HG03135 (cell line): ENCODE measurements around the gene TIGD6.

ENCODE experiments used
- ATAC-seq: cut with Tn5 transposase; IDR thresholded peaks from one replicate; pipeline ENCODE4 v1.9.1; 2021; ENCODE audit warnings: mild to moderate bottlenecking, moderate library complexity; ENCODE audit not compliant: unreplicated experiment

TIGD6 gene

GRCh38 chr5:149981206-149981605 is 19.2 kb downstream of the TIGD6 start:
- ATAC-seq: no peak

GRCh38 chr5:149979896-149980295 is 20.6 kb downstream of the TIGD6 start:
- ATAC-seq: no peak

- no peak for ATAC-seq
Measured at GRCh38 chr5:149975409-149975808, 25.0 kb downstream of the TIGD6 start.

GRCh38 chr5:149969181-149969930 is 31.1 kb downstream of the TIGD6 start:
- ATAC-seq: no peak

- ATAC-seq: no peak
Measured at GRCh38 chr5:149966946-149967345, 33.5 kb downstream of the TIGD6 start.

- ATAC-seq: no peak
Measured at GRCh38 chr5:149963729-149964128, 36.7 kb downstream of the TIGD6 start.

GRCh38 chr5:149962601-149963300 is 37.7 kb downstream of the TIGD6 start:
- no peak for ATAC-seq

- ATAC-seq: no peak
Measured at GRCh38 chr5:149961957-149962409, 38.5 kb downstream of the TIGD6 start.

GRCh38 chr5:149961186-149961685 is 39.2 kb downstream of the TIGD6 start:
- ATAC-seq: no peak

GRCh38 chr5:149960272-149961185 is 39.9 kb downstream of the TIGD6 start, which contains the start of gene SLC26A2:
SLC26A2 (plus strand) TSS chr5:149960758; CDS start chr5:149977653, 16,895 bp downstream.
- peak; percentile 100 for ATAC-seq

GRCh38 chr5:149959406-149960236 is 40.8 kb downstream of the TIGD6 start:
- no peak for ATAC-seq

- no peak for ATAC-seq
Measured at GRCh38 chr5:149957855-149958254, 42.6 kb downstream of the TIGD6 start.

- ATAC-seq: no peak
Measured at GRCh38 chr5:149956685-149957084, 43.8 kb downstream of the TIGD6 start.

GRCh38 chr5:149954798-149955197 is 45.7 kb downstream of the TIGD6 start:
- ATAC-seq: no peak

- no peak for ATAC-seq
Measured at GRCh38 chr5:149953436-149954121, 46.9 kb downstream of the TIGD6 start.

GRCh38 chr5:149951138-149951749 is 49.2 kb downstream of the TIGD6 start:
- no peak for ATAC-seq

GRCh38 chr5:149948993-149949392 is 51.5 kb downstream of the TIGD6 start:
- ATAC-seq: no peak

GRCh38 chr5:149946118-149946517 is 54.3 kb downstream of the TIGD6 start:
- ATAC-seq: no peak

GRCh38 chr5:149944666-149945065 is 55.8 kb downstream of the TIGD6 start, which contains the start of gene PDE6A:
PDE6A (minus strand) TSS chr5:149944793; CDS start chr5:149944673, 120 bp downstream.
- no peak for ATAC-seq
